ENCODE measurements around the gene MYO3B.

GRCh38 chr2:170320948-170321347, 143.0 kb downstream of the MYO3B start:
- TF ChIP-seq, protein P1, sequence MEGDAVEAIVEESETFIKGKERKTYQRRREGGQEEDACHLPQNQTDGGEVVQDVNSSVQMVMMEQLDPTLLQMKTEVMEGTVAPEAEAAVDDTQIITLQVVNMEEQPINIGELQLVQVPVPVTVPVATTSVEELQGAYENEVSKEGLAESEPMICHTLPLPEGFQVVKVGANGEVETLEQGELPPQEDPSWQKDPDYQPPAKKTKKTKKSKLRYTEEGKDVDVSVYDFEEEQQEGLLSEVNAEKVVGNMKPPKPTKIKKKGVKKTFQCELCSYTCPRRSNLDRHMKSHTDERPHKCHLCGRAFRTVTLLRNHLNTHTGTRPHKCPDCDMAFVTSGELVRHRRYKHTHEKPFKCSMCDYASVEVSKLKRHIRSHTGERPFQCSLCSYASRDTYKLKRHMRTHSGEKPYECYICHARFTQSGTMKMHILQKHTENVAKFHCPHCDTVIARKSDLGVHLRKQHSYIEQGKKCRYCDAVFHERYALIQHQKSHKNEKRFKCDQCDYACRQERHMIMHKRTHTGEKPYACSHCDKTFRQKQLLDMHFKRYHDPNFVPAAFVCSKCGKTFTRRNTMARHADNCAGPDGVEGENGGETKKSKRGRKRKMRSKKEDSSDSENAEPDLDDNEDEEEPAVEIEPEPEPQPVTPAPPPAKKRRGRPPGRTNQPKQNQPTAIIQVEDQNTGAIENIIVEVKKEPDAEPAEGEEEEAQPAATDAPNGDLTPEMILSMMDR (IDR thresholded peaks at IDR 0.05) = no peak
- no peak for TF ChIP-seq POLR2A (IDR thresholded peaks at IDR 0.05)
